GM18873 (cell line): ENCODE data around the gene FAHD2B.
"Not testable (repeated sequence)": the region's sequence is repeated elsewhere in the genome, so short reads cannot be mapped to it uniquely, and the experiment has no call there.

Experiments used
- ATAC-seq: cut with Tn5 transposase; IDR thresholded peaks from one replicate; pipeline ENCODE4 v1.9.1; 2021; ENCODE audit warnings: mild to moderate bottlenecking, moderate library complexity, moderate number of reproducible peaks; ENCODE audit not compliant: unreplicated experiment, low FRiP score

Gene FAHD2B, protein sequence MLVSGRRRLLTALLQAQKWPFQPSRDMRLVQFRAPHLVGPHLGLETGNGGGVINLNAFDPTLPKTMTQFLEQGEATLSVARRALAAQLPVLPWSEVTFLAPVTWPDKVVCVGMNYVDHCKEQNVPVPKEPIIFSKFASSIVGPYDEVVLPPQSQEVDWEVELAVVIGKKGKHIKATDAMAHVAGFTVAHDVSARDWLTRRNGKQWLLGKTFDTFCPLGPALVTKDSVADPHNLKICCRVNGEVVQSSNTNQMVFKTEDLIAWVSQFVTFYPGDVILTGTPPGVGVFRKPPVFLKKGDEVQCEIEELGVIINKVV

DNA sequence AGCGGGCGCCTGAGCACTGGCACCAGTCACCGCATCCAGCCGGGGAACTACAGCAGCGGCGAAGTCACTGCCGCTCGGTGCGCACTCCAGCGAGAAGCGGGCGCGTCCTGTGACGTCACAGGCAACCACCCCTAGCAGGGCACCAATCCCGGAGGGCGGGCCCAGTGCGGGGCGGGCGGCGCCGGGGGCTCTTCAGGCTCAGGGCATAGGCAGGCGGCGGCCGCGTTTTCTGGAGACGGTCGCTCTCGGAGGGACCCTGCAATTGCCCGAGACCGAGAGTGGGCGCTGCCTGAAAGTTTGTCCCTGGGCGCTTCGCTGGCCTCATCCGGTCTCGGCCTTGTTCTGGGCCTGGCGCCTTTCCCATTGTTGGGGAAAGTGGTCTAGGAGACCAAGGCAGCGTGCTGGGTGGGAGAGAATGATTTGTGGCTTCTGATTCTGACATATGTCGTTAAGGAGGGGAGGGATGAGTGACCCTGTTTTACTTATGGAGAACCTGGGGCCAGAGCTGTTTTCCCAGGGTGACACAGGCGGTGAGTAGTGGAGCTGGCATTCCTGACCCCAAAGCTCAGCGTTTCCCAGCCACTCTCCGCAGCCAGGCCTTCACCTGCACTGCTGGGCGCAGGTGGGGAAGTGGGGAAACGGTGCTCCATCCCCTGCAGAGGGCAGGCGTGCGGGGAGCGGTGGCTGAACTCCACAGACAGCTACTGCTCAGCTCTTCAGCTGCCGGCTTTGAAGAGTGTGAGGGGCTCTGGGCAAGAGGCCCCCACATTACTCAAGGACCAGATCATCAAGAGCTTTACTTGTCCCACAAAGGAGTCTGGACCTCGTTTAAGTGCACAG is at the start of gene FAHD2B:
Gene FAHD2B, minus strand, starts transcription at position 111 of the 840 bp plus-strand sequence. CDS start 3,176 bp downstream, outside the sequence.
- peak; percentile 69 for ATAC-seq

DNA sequence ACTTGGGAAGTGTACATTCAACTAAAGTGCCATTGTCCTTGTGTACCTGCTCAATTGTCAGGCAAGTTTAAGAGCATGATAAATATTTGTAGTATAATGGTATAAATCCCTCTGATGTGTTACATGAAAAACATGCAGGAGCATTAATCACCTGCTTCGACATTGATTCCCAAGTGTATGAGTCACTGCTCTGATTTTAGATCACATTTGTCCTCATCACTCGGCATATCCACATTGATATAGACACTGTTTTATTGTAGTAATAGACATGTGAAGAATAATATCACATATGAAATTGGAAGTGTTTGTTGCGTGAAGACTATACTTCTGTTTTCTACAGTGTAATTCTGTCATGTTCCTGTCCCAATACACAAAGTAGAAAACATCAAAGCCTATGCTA is 49.3 kb upstream of the FAHD2B start:
- ATAC-seq = not testable (repeated sequence)

GRCh38 chr2:97129090-97129489 is 34.4 kb upstream of the FAHD2B start:
- not testable (repeated sequence) for ATAC-seq

DNA sequence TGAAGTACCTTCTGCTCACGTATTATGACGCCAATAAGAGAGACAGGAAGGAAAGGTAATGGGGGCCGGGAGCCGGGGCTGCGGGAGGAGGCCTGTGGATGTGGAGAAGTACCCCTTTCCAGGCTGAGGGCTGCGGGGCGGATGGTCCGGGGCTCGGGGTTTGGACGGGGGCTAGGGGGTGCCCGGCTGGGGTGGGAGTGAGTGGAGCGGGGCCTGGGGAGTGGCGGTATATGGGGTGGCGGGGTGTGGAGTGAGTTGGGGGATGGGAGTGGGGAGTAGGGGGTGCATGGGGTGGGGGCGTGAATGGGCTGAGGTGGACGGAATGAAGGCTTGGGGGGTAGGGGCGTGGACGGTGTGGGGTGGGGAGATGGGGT is 19.2 kb upstream of the FAHD2B start:
- ATAC-seq = not testable (repeated sequence)

DNA sequence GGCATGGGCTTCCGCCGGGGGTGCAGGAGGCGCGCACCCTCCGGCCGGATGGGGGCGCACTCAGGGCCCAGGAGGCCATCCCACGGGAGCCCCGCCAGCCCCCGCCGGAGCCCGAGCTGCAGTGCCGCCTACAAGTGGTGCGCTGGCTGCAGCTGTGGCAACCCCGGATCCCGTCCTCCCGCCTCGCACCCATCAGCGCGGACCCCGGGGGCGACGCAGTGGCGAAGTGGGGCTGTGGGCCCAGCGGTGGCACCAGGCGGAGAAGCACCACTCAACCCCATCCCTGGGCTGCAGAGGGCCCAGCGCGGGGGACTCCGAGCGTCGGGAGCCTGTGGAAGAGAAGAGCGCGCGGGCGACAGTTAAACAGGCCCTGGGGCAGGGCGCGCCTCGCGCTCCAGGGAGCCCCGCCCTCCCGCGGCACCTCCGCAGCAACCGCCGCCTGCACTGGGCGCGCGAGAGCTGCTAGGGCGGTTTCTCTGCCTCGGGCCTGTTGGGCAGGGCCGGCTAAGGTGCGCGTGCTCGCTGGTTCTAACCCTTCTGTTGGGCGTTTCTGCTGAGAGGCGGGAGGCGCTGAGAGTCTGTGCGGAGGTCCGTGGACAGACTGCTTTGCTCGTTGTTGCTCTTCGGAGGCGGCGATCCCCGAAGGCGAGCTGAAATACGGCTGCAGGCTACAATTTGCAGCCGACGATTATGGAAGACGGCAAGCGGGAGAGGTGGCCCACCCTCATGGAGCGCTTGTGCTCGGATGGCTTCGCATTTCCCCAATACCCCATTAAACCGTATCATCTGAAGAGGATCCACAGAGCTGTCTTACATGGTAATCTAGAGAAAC is 18.6 kb upstream of the FAHD2B start, which contains the start of gene ANKRD36:
Gene ANKRD36, plus strand, starts transcription at position 104 of the 832 bp plus-strand sequence. Its CDS starts 587 bp downstream, at position 691.
- ATAC-seq = peak; percentile 77

- peak; percentile 39 for ATAC-seq
Observed at GRCh38 chr2:97112320-97113049, 17.8 kb upstream of the FAHD2B start.

- not testable (repeated sequence) for ATAC-seq
Observed at GRCh38 chr2:97111246-97111645, 16.6 kb upstream of the FAHD2B start.

- not testable (repeated sequence) for ATAC-seq
Observed at GRCh38 chr2:97106878-97107277, 12.2 kb upstream of the FAHD2B start.

DNA sequence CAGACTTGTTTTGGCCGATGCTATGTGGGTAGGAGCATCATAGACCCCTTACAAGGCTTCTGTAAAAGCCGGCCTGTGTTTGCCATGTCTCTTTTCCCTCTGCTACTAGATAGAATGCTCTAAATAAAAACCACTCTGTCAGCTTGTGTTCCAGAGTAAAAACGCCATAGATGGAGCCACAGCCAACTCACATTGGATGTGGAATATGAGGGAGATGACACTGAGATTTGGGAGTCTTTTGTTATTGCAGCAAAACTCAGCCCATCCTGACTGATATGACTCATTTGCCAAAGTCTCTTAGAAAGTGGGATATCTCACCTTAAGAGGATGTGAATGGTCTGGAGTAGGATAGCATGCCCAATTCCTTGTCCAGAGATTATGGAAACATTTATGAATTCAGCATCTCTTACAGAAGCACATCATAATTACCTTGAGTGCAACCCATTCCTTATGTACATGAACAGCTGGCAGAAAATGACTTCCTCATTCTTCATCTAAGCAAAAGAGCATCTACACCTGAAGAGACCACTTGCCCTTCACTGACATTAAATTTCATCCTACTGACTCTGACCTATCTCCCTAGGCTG is 4.2 kb upstream of the FAHD2B start:
- not testable (repeated sequence) for ATAC-seq

DNA sequence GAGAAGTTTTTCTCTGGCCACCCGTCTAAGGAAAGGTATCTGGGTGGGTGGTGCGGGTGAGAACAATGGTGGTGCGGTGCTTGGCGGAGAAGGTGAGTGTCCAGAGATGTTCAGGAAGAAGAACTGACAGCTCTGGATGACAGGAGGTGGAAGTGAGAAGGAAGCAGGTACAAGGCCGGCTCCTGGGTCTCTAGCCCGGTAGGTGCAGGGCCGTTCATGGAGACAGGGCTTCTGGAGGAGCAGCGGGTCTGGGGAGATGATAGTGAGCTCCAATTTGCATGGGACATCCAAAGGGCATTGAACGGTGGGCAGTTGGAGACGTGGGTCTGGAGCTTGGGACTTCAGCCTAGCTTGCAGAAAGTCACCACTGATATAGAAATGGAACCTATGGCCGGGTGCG is 979 bp upstream of the FAHD2B start:
- no peak for ATAC-seq

GRCh38 chr2:97093983-97094771 is 505 bp downstream of the FAHD2B start:
- ATAC-seq = not testable (repeated sequence)

- not testable (repeated sequence) for ATAC-seq
Observed at GRCh38 chr2:97092946-97093345, 1.7 kb downstream of the FAHD2B start.

- not testable (repeated sequence) for ATAC-seq
Observed at GRCh38 chr2:97088706-97089105, 6.0 kb downstream of the FAHD2B start.

GRCh38 chr2:97085093-97085492 is 9.6 kb downstream of the FAHD2B start:
- not testable (repeated sequence) for ATAC-seq

DNA sequence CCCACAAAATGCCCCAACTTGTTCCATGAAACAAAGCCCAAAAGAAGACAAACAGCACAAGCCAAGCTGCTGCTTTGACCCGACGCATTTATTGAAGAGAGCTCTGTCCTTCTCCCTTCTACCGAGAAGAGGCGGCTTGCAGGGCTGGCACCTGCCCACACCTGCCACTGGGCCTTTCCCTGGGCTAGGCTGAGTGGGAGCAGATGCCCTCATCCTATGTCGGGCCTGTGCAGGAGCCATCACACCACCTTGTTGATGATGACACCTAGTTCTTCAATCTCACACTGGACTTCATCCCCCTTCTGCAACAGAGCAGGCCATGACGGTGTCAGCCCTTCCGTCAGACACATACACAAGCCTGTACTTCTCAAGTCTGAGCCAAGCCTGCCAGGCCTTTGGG is 11.2 kb downstream of the FAHD2B start:
- ATAC-seq = not testable (repeated sequence)

DNA sequence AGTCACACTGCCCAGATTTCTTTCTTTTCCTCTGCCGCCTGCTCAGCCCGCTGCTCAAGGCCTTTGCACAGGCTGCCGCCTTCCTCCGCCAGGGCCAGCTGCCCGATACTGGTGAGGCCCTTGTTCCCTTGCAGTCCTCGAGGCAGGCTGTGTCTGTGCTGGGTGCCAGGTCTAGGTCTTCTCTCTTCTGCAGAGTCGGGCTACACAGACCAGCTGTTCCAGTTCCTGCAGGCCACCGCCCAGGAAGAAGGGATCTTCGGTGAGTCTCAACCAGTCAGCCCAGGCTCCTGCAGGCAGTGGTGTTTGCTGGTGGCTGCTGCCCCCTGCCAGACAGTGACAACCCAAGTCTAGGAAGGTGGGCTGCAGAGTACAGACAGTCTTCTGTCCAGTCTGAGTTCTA is 12.5 kb downstream of the FAHD2B start:
- not testable (repeated sequence) for ATAC-seq

DNA sequence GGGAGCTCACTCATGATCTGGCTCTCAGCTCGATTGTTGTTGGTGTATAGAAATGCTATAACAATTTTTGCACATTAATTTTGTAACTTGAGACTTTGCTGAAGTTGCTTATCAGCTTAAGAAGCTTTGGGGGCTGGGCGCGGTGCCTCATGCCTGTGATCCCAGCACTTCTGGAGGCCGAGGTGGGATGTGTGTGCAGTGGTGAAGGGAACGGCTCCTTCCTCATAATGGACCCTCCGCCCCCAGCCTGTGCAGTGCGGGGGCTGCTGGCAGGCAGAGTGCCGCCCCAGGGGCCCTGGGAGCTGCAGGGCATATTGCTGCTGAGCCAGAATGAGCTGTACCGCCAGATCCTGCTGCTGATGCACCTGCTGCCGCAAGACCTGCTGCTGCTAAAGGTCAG is 13.8 kb downstream of the FAHD2B start:
- not testable (repeated sequence) for ATAC-seq

DNA sequence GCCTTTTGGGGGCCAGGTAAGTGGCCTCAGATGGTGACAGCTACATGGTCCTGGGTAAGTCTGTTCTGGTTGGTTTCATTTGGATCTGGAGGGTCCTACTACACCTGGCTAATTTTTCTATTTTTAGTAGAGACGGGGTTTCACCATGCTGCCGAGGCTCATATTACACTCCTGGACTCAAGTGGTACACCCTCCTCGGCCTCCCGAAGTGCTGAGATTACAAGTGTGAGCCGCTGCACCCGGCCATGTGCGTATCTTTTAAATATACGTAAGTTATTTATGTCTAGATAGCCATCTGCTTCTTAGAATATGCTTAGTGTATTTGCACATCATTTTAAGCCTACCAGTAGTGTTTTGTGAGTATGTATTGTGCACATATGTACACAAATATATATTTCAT is 17.5 kb downstream of the FAHD2B start:
- not testable (repeated sequence) for ATAC-seq

DNA sequence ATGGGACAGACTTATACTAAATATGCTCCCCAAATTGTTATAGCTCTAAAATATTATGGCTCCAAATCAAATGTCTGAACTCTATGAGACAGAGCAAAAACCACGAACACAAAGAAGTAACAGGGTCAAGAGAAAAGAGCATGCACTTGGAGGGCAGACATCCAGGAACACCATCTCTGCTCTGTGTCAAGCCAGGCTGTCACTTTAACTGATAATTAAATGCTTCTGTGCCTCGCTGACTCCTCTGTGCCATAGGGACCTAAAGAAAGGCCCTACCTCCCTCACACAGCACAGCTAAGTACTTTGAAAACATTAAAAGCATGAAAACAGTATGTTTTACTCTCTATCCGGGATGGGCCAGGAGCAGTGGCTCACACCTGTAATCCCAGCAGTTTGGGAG is 23.8 kb downstream of the FAHD2B start:
- not testable (repeated sequence) for ATAC-seq
